SIG-M5 (cell line): ENCODE results near the gene F2R.
"Not testable (repeated sequence)": the region's sequence is repeated elsewhere in the genome, so short reads cannot be mapped to it uniquely, and the experiment has no call there.

Experiments
- DNase-seq: peaks from one replicate; lab custom pipeline; 2025; lab: John Stamatoyannopoulos, UW

The F2R gene

GRCh38 chr5:76715736-76716455 is at the start of gene F2R:
Gene F2R (plus strand): TSS chr5:76716126. CDS start chr5:76716308, 182 bp downstream.
- DNase-seq, result no peak

DNA sequence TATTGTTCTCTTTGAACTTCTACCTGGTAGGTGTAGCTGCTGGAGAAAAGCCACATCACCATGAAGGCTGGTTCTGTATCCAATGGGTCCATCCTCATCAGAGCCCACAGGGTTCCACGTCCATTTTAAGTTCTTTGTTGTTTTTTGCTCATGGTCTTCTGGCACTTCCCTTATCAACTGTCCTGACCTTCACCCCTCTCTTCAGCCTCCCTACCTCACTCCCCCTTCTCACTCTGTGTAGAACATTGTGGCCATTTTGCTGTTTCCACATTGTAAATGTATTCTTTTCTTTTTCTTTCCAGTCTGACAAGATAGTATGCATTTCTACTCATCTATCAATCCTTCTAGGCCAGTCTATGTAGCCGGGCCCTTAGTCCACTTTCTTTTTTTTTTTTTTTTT is 48.4 kb upstream of the F2R start:
- no peak for DNase-seq

GRCh38 chr5:76669245-76669644 is 46.7 kb upstream of the F2R start:
- DNase-seq, result no peak

DNA sequence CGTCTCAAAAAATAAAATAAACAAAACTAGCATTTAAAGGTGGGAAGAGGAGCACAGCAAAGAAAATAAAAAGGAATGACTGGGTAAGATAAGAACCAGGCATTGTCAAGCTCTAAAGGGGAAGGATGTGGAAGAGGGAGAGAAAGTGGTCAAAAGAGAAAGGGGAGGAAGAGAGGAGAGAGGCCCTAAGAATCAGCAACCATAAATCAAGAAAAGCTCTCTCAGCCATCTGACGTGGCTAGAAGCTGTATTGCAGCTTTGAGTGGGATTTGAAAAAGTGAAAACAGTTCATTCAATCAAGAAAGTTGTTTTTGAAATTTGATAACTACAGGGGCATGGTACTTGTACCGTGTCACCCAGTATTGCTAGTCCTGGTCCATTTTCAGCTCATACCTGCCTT is 45.4 kb upstream of the F2R start:
- DNase-seq, result no peak

DNA sequence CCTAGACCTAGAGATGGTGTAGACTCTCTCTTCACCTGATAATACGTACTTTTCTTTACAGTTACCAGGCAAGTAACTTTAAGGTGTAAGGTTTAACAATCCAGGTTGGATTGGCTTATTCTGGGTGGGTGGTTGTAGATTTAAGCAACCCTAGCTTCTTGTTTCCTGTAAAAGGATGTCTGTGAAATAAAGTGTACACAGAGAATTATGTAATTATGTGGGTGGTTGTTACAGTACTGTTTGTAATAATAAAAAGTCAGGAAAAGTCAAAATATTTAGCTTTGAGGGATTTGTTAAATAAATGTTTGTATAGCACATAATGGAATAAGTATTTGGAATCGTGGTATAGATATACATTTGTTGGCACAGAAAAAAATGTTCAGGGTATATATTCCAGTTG is 43.7 kb upstream of the F2R start:
- no peak for DNase-seq

GRCh38 chr5:76673125-76673524 is 42.8 kb upstream of the F2R start:
- no peak for DNase-seq

DNA sequence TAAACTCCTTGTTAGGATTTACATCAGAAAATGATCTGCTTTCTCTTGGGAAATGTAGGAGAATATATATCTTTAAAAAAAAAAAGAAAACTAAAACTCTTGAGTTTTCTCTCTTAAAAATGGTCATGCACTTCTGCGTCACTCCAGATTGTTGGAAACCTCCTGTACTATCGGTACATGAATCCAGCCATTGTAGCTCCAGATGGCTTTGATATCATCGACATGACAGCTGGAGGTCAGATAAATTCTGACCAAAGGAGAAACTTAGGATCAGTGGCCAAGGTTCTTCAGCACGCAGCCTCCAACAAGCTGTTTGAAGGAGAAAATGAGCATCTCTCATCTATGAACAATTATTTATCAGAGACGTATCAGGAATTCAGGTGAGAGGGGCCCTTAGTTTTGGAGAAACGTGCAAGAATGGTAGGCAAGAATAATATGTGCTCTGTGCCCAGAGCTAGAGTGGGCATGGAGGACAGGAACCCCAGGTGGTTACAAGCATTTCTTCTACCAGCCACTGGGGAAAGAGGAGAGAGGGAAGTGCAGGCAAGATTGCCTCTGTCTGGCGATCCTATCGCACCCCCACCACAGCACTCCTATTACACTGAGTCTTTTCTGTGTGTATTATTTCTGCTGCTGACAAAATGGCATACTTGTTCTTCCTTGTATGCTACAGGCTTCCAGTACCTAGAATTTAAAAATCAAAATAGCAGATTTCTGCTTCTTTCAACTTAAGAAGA is 41.4 kb upstream of the F2R start:
- no peak for DNase-seq

DNA sequence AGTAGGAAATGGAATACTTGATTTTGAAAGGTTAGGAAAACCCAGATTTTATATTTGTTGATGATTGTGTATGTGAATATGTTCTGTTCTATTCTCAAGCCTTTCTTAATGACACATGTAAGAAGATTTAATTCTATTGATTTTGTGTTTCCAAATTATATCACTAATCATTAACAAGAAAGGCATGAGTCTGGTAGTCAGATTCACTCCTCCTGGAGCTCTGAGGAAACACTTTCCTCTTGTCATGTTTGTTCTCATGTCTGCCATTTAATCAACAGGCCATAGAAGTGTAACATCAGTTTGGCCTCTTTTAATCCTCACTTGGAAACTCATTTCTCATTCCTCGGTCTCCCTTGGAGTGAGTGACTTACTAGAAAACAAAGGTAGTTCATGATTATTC is 40.6 kb upstream of the F2R start:
- no peak for DNase-seq

GRCh38 chr5:76677849-76678472 is 38.0 kb upstream of the F2R start:
- DNase-seq, result no peak

DNA sequence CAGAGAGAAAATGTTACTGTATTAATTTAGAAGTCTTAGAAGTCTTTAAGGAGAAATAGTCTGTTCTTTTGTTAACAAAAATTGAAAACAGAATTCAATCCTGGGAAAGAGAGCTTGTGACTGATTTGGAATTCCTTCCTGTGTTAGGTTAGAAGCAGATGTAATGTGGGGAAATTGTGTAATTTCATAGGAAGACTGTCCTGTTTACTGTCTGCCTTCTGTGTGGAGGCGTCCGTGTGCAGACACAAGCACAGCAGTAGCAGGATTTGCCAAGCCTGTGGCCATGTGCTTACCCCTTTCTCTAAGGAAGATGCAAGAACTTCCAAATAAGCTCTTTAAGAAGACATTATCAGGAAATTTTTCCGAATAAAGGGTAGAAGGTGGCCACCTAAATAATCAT is 36.7 kb upstream of the F2R start:
- no peak for DNase-seq

- not testable (repeated sequence) for DNase-seq
These were observed 35.1 kb upstream of the F2R start for GRCh38 chr5:76680826-76681225.

DNA sequence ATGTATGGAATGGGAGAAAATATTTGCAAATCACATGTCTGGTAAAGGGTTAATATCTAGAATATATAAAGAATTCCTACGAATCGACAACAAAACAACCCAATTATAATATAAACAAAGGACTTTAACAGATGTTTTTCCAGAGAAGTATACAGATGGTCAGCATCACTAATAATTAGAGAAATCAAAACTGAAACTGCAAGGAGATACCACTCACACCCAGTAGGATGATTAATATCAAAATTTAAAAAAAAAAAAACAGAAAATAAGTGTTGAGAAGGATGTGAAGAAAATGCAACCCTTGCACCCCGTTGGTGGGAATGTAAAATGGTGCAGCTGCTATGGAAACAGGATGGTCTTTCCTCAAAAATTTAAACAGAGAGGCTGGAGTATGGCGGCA is 34.6 kb upstream of the F2R start:
- DNase-seq, result no peak

DNA sequence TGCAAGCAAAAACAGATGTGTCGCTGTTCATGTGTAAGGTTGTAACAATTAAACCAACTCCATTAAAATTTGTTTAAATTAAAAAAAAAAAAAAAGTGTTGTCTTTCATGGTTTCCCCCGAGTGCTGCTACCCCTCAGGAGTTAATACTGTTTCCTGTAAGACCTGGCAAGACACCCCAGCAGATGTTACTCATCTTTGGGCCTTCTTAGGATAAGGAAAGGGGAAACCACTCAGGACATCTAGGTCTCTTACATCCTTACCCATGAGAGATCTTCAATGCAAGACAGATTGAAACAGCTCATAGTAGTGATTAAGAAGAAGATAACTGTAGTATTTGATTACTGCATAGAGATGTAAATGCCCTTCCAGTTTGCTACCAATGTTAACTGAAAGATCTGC is 33.5 kb upstream of the F2R start:
- DNase-seq, result no peak

DNA sequence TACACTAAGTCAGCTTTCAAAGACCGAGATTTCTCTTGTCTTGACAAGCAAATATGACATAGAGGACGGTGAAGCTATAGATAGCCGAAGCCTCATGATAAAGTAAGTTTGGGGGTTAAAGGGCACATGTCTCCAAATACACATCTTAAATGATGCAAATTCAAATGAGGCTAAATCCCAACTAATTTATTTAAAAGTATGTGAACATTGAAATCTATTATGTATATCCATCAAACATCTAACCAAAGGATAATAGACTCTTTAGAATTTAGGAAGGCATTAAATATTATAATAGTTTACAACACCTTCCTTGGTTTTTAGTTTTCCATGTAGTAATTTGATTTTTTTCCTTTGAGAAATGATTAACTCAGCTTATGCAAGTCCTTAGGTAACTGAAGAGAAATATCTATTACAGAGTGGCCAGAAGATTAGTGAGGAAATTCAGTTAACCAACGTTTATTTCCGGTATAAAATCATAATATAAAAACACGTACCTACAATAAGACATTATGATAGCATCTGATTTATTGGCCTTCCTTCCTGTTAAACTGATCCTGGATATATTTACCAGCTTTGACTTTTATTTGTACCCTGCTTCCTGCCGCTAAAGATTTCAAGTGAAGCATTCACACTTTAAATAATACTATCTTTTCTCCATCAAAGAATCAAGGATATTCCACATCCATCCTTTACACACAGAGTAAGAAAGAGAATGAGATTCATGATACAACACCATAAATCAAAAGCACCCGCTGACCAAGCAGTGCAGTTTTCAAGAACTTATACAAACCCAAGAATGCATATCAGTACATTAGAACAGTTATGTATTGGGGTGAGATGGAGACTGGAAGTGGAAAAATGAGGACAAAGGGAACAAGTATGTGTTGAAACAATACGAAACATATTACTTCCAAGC is 31.9 kb upstream of the F2R start:
- DNase-seq, result no peak

DNA sequence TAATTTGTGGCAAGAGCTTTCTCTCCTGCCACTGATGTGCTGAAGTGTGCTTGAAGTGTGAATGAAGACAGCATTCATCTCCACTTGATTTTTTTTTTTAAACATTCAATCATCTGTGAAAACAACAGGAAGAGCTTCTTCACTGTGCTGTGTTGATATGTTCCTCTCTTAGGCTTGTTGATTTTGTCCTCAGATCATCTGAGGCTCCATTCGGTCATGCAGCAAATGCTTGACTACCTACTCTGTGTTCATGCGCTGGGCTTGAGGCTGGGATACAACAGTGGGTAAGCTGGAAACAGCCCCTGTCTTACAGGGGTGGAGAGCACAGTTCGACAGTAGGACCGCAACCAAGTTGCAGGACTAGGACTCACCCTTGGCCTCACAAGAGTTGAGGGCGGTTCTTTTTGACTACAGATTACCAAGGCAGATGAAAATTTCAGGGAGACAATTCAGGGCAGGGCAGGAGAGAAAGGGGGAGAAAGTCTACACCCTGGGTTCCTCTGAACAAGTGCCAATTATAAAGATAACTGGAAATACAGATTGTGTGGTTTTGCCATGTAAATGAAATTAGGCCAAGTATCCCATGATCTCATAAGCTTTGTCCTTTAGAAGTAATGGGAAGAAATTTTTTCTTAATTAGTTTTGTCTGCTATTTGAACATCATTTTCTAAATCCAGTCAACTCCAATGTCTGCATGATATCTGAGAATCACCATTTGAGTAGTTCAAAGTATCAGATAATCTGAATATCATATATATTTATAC is 31.0 kb upstream of the F2R start:
- no peak for DNase-seq

- DNase-seq, result no peak
These were observed 30.2 kb upstream of the F2R start for GRCh38 chr5:76685704-76686103.

DNA sequence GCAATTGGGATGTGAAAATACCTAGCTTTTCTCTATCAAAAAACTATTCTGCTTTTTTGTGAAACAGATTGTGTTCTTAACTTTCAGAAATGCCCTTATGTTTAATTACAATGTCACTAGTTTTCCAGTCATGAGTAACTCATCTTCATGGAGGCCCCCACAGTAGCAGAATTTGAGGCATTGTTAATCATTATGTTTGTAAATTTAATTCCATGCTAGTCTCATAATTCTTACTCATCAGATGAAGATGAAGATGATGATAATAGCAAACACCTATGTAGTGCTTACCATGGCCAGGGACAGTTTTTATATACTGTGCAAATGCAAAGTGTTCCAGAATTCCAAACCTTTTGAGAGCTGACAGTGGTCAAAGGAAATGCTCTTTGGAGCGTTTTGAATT is 27.7 kb upstream of the F2R start:
- no peak for DNase-seq

DNA sequence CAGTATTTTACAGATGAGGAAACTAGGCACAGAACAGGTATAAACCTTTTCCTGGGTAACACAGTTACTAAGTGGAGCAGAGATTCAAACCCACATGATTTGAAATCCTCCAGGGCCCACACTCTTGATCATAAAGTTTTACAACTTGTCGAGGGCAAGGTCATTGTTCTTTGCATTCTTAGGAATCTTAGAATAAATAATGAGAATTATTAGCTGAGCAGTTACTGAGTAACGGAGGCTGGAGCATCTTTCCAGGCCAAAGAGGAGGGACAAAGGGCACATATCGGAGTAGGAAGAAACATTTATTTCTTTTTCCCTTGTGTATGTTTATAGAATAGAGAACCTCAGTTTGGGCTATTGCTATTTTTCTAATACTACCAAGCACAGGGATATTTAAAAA is 27.1 kb upstream of the F2R start:
- DNase-seq, result no peak

GRCh38 chr5:76689321-76690036 is 26.4 kb upstream of the F2R start:
- DNase-seq, result no peak

DNA sequence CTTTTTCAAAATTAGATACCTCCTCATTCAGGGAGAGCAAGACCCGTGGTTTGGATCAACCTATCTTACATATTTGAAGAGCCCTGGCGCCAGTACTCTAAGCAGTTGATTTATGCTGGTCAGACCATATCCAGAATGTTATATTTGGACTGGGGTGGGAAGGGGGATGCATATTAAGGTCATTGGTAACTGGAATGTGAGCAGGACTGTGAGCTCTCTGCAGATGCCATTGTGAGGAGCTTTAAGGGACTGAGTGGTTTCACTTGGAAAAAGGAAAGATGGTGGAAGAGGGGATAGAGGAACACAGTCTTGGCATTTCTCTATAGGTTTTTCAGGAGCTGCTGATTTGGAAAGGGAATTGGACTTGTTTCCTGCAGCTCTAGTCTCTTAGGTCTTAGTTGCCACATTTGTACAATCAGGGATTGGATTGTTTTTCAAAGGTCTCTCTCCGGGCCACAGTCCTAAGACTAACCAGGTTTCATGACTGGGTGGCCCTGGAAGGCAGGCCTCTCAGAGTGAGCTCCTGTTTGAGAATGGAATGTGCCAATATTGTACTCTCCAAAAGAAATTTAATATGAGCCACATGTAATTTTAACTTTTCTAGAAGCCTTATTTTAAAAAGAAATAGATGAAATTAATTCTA is 25.8 kb upstream of the F2R start:
- DNase-seq, result no peak
